Tongue (tissue), 2 donors: ENCODE data around the gene USP21. TPM values are rescaled to one million over a fixed set of nuclear protein-coding genes. Genes with fewer than 3 reads are reported as not detected.

Experiments
- DNase-seq: peaks from one replicate; pipeline ENCODE4 v3.0.0-alpha.2; 2015
- total RNA-seq: library from RNA; depleted of rRNA; stranded (reverse); fragments of >200 nt; gene quantifications from one replicate; pipeline ENCODE4 v1.2.3, GENCODE V29; 2014

Gene USP21
- total RNA-seq, 1 donor from 2014 or later = 16.5 TPM

DNA sequence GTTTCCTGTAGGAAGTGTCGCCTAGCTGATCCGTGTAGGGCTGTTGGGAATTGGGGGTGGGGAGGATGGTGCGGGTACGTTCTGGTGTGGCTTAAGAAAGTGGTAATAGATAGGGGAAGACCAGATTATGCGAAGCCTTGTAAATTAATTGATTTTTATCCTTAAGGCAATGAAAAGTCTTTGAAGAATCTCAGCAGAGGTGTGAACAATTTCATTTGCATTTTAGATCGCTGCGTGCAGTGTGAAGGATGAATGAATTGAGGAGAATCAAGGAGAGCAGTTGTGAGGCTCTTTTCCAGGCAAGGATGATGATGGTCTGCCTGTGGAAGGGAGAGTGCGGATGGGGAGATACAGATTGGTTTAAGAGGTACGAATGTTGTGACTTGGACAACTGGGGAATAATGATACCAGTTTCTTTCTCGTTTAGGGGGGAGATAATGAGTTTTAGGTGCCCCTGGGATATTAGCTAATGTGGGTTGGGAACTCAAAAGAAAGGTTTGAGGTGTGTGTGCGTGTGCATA is 26.0 kb upstream of the USP21 start:
- DNase-seq = no peak

DNA sequence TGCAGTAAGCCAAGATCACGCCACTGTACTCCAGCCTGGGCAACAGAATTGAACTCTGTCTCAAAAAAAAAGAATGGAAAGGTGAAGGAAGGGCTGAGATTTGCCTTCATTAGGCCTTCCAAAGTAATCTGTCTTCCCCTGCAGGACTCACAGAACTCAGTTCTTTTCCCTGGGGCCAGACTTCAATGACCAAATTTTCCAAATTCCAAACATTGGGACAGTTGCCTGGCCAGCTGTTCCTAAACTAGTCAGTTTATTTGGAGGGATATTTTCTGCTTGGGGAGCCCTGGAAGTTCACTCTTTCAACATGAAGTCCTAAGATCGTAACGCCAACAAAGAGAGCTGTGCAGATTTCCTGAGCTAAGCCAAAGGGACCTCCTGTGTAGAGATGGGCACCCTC is 21.4 kb upstream of the USP21 start:
- peak; percentile 30 for DNase-seq

DNA sequence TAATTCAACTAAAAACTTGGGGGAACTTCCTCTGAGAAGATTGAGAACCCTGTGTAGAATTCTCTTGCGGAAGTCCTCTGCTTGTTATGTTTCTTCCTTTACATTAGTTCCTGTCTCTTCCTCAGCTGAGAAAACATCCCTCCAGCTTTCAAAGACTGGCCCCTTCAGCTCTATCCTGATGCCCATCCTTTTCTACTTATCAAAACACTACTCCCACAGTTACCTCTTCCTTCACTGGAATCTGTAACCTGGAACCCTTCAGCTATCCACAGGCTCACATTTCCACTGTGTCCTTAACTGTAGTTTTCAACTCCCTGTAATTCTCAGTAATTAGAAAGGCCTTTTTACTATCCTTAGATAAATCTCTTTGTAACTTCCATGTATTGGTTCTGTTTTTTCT is 20.9 kb upstream of the USP21 start:
- DNase-seq = no peak

- peak; percentile 72 for DNase-seq
Measured at GRCh38 chr1:161139766-161140165, 19.5 kb upstream of the USP21 start.

DNA sequence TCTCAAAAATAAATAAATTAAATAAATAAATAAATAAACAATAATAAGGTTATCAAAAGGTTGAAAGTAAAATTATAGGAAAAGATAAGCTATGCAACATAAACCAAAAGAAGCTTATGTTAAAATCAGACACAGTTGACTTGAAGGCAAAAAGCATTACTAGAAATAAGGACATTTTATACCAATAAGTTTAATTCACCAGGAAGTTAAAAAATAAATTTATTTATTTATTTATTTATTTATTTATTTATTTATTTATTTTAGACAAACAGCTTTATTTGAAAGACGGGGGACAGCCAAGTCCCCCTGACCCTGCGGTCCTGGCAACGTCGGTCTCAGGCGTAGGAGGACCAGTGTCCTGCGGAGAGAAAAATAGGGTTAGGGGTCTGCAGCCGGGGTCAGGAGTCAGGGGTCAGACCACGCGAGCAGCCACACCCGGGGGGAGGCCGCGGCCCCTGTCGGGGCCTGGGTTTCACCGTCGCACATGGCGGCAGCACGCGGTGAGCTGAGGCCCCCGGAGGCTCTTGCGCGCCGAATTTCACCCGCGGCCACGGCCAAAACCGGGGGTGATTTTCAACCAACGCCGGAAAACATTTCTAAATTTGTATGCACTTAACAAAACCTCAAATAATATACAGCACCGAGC is 18.4 kb upstream of the USP21 start:
- DNase-seq = no peak

GRCh38 chr1:161145832-161146231 is 13.5 kb upstream of the USP21 start:
- DNase-seq = no peak

DNA sequence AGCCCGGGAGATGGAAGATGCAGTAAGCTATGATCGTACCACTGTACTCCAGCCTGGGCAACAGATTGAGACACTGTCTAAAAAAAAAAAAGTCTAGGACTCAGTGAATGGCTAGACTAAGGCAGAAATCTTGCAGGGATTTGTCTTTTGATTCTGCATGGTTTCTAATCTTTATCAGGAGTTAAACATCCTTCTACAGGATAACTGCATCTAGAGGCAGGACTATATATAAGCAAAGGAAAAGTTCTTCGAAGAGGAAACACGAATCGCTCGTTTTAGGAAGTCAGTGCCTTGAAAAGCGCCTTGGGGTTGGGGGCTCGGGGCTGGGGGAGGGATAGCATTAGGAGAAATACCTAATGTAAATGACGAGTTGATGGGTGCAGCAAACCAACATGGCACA is 6.1 kb upstream of the USP21 start:
- DNase-seq = no peak

- DNase-seq = peak; percentile 95
Measured at GRCh38 chr1:161153682-161154337, 5.5 kb upstream of the USP21 start, which contains the start of gene UFC1. UFC1 (plus strand) TSS chr1:161153978; CDS start chr1:161153998, 20 bp downstream.

- DNase-seq = no peak
Measured at GRCh38 chr1:161157867-161158266, 1.4 kb upstream of the USP21 start.

DNA sequence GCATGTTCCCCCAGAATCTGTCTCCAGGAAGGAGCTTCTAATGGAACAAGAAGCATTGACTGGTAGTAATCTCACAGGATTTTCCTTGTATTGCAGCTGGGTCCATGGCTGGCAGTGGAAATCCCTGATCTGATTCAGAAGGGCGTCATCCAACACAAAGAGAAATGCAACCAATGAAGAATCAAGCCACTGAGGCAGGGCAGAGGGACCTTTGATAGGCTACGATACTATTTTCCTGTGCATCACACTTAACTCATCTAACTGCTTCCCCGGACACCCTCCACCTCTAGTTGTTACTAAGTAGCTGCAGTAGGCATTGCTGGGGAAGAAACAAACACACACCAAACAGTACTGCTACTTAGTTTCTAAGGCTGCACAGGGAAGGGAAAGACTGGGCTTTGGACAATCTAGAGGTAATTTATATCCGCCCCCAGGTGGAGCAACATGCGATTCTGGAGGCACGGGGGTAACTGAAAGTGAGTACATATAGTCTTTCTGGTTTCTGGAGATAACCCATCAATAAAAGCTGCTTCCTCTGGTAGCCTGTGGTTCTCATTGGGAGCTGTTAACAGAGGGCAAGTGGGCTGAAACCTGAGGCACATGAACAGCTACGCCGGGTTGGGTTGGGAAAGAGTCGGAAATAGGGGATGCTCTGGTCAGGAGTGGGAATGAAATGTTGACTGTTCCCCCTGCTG is 837 bp upstream of the USP21 start:
- DNase-seq = no peak

- DNase-seq = no peak
Measured at GRCh38 chr1:161159913-161160243, 578 bp downstream of the USP21 start.

GRCh38 chr1:161160671-161161145 is 1.4 kb downstream of the USP21 start:
- no peak for DNase-seq

DNA sequence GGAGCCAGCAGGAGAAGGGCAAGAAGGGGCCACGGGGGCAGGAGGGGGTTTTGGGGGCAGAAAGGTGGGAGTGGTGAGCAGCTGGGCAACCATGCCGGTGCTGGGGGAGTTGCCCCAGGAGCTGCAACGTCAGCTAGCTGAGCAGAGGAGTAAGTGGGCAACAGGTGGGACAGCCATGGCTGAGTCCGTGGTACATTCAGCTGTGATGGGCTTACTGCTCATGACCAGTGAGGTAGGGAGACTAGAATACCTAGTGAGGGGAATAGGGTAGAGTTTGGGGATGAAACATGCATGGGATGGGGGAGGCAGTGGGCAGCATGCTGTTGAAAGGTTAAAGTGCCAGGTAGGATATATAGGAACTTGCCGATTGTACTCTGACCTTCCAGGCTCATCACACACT is 2.4 kb downstream of the USP21 start:
- DNase-seq = no peak

- DNase-seq = no peak
Measured at GRCh38 chr1:161162052-161162451, 2.8 kb downstream of the USP21 start.

DNA sequence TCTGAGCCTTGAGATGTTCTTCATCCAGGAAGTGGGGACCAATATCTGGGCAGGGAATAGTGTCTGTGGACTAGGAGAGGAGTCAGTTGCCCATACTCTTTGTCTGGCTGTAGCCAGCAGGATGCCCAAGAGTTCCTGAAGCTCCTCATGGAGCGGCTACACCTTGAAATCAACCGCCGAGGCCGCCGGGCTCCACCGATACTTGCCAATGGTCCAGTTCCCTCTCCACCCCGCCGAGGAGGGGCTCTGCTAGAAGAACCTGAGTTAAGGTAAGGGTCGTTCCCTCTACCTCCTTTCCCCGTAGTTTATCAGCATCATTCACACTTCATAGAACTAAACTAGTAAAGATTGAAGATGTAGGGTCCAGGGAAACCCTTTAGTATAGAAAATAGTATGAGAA is 3.5 kb downstream of the USP21 start:
- no peak for DNase-seq

DNA sequence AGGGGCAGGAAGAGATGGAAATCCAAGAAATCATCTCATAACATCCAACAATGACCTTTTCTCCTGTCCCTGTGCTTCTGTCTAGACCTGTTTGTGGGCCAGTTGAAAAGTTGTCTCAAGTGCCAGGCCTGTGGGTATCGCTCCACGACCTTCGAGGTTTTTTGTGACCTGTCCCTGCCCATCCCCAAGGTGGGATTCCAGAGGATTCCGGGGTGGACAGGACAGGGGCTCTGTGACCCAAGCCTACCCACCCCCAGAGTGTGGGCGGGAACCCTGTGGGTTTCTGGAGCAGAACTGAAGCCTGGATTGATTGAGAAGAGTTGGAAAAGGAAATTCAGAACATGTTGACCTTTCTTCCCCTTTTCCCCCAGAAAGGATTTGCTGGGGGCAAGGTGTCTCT is 4.5 kb downstream of the USP21 start:
- no peak for DNase-seq

GRCh38 chr1:161164901-161165610 is 5.8 kb downstream of the USP21 start:
- DNase-seq = no peak

GRCh38 chr1:161165742-161166668 is 6.7 kb downstream of the USP21 start, which contains the start of gene PPOX:
PPOX (plus strand) TSS chr1:161166426; CDS start chr1:161166848, 422 bp downstream.
- peak; percentile 99 for DNase-seq

DNA sequence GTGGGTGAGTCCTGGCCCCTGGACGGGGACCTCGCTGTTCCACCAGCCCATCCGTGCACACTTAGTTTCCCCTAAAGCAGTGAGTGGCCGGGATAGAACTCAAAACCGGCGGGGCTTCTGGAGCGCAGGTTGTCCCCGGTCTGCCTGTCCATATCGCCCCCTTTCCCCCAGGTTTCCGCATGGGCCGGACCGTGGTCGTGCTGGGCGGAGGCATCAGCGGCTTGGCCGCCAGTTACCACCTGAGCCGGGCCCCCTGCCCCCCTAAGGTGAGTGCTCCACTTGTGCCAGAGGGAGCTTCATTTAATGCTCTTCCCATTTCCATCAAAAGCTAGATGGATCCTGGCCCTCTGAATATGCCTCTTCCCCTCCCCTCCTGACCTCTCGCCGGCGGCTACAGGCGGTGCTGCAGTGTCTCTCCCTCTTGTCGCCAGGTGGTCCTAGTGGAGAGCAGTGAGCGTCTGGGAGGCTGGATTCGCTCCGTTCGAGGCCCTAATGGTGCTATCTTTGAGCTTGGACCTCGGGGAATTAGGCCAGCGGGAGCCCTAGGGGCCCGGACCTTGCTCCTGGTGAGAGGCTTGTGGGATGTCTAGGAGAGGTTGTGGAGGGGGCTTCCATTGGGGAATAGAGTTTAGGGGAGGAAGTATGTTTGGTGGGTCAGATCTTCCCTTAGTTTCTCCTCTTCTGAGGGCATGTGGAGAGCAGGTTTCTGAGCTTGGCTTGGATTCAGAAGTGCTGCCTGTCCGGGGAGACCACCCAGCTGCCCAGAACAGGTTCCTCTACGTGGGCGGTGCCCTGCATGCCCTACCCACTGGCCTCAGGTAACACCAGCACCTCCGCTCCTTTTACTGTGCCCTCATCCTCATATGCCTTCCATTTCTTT is 7.6 kb downstream of the USP21 start:
- no peak for DNase-seq

DNA sequence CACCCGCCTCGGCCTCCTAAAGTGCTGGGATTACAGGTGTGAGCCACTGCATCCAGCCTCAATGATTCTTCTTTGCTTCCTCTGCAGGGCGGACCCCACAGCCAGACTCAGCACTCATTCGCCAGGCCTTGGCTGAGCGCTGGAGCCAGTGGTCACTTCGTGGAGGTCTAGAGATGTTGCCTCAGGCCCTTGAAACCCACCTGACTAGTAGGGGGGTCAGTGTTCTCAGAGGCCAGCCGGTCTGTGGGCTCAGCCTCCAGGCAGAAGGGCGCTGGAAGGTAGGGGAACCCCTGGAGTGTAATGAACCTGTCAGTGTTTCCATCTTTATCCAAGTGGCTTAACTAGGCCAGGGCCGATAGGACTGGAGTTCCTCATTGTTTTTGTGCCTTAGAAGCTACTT is 9.6 kb downstream of the USP21 start:
- no peak for DNase-seq
